Ramos (cell line): Measurements from ENCODE around the gene CCDC136.

Source experiments
- in situ Hi-C: fragments of 300-500 bp; cut with MboI; formaldehyde crosslinking; loops from one replicate; pipeline ENCODE4 v1.14.3; 2022; ENCODE audit warnings: low sequenced_read_pairs; ENCODE audit not compliant: unreplicated experiment

CCDC136 gene

DNA sequence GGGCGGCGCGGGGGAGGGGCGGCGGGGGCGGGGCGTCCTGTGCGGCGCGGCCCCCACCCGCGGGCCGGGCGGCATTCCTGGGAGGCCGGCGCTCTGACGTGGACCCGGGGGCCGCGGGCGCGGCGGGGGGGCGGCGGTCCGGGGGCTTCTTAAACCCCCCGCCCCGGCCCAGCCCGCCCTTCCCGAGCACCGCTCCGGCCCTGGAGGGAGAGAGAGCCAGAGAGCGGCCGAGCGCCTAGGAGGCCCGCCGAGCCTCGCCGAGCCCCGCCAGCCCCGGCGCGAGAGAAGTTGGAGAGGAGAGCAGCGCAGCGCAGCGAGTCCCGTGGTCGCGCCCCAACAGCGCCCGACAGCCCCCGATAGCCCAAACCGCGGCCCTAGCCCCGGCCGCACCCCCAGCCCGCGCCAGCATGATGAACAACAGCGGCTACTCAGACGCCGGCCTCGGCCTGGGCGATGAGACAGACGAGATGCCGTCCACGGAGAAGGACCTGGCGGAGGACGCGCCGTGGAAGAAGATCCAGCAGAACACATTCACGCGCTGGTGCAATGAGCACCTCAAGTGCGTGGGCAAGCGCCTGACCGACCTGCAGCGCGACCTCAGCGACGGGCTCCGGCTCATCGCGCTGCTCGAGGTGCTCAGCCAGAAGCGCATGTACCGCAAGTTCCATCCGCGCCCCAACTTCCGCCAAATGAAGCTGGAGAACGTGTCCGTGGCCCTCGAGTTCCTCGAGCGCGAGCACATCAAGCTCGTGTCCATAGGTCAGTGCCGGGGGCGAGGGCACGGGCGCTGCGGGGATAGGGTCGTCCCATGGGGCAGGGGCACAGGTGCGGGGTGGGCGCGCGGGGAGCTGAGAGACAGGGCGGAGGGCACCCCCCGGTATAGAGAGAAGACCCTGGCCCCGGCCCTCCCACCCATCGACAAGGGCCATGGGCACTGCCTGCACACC lies 38.7 kb downstream of the CCDC136 start, which contains the start of gene FLNC:
Gene FLNC, plus strand, starts transcription at position 176 of the 947 bp plus-strand sequence. Its CDS starts 232 bp downstream, at position 408.
- in situ Hi-C loops = no loop called here

DNA sequence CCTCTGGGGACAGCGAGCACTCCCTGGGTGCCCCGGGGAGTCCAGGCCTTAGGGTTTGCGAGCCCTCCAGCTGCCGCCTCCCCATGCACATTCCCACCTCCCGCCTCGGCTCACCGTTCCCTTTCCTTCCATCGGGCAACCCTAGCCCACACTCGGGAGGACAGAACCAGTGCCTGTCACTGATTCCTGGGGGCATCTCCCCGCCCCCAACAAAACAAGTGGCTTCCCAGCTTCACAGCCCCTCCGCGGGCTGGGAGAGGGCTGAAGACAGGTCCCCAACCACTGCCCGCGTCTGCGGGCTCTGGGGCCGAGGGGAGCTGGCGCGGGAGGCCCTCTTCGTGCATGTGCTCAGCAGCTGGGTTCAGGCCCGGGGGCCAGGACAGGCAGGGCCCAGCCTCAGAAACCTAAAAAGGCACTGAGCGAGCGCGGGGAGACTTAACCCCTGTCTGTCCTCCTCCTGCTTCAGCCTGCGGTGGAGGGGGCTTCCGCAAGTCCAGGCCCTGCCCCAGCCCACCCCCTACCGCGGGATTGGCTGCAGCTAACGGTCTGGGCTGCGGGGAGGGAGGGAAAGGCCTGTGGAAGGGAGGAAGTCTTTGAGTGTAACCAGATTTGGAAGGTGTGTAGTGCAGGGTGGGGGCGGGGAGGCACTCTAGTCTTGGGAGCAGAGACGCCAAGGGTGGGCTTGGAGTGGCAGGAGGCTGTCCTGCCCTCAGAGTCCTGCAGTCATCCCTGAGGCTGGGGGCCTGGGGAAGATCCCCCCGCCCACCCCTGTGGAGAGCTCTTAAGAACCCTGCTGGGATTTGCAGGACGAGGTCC lies 39.6 kb downstream of the CCDC136 start:
- in situ Hi-C loops = no loop called here

DNA sequence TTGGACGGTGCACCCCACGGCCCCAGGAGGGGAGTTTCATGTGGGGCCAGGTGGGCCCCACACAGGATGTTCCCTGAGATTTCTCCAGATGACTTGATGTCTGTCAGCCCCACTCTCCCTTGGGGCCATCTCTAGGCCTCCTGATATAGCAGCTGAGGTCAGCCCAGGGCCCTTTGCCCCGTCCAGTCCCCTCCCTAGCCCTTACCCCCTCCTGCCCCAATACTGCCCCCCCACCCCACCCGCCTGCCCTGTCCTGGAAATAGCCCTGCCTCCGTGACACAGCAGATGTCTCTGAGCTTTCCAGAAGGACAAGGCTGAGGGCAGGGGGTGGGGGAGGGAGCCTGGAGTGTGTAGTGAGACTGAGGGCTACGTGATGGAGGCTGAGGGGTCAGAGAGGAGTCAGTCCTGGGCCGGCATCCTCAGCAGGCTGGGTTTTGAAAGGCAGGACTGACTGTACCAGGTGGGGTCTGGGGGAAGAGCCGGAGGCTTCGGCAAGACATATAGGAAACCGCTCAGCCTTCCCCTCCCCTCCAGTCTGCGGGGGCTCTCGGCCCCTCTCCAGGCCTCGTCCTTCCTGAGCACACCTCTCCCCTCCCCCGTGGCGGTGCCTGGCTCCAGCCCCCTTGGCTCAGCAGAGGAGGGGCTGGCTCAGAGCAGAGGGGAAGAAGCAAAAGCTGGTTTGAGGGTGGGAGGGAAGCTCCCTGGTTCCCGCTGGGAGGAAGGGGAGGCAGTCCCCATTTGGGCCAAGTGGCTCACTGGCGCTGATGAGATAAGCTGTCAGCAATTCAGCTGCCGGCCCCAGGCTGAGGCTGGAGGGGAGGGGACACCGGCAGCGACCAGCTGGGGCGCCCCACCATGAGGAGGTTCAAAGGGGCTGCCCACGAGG lies 40.5 kb downstream of the CCDC136 start:
- in situ Hi-C loops = no loop called here

DNA sequence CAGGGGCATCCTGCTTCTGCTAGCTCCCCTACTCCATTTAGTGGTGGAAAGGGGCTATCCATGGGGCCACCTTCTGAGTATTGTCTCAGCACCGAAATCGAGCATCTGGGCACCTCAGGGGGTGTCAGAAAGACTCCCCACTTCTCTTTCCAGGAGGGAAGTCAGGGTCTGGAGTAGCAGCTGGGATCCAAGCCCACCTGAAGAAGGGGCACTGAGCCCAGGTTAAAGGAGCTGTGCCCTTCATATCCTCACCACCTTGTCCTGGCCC lies 41.0 kb downstream of the CCDC136 start:
- in situ Hi-C loops = no loop called here

DNA sequence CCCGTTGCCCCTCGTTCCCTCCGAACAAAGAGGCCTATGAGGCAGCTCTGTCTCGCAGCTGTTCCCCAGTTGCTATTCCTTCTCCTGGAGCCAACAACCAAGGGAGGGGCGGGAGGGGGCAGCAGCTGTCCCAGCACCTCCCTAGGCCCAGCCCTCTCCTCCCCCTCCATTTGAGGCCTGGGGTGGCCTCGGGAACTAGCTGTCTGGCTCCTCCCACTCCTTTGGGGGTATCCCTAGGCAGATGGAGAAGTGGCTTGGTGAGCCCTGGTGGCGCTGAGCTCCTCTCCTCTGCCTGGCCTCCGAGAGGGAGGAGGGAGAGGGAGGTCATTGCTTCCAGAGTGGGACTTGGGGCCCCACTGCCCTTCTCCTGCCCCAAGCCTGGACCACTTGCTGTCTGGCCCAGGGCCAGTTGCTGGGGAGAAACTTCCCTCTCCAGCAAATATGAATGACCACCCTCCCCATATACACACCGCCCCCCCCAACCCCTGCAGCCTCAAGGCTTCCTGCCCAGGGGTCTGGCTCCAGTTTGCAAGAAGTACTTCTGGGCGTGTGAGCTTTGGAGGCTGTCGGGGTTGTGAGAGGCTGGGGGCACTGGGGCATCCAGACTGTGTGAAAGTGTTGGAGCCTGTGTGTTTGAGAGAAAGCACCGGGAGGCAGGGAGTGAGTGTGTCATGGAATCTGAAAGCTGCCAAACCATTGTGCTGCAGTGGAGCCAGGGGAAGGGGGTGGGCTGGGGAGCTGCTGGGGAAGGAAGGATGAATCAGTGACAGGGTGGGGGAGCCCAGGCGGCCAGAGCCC lies 41.6 kb downstream of the CCDC136 start:
- in situ Hi-C loops = no loop called here

DNA sequence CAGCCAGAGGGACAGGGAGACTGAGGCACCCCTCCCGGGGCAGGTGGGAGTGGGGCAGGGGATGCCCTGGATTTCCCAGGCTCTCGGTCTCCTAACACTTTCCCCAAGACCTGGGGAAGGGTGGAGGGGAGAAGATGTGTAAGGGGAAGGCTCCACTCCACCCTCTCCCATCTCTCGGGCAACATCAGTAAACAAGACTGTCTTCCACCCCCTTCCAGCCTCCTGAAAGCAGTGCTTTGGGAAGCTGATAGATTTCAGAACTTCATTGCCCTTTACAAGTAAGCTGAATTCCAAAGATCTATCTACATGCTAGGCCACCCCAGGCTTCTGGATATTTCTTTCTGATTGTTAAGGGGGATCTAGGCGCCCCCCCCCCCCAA lies 42.2 kb downstream of the CCDC136 start:
- in situ Hi-C loops = no loop called here

DNA sequence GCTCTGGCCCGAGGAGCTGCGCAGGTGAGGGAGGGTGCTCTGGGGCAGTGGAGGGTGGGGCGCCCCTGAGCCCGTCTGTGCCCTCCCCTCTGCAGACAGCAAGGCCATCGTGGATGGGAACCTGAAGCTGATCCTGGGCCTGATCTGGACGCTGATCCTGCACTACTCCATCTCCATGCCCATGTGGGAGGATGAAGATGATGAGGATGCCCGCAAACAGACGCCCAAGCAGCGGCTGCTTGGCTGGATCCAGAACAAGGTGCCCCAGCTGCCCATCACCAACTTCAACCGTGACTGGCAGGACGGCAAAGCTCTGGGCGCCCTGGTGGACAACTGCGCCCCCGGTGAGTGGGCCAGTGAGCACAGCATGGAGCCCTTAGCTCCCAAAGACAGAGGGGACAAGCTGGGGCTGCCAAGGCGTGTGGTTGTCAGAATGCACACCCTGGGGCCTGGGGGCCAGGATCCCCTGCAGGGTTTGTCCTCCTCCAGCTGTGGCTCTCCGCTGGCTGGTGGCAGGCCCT lies 43.5 kb downstream of the CCDC136 start:
- in situ Hi-C loops = no loop called here

DNA sequence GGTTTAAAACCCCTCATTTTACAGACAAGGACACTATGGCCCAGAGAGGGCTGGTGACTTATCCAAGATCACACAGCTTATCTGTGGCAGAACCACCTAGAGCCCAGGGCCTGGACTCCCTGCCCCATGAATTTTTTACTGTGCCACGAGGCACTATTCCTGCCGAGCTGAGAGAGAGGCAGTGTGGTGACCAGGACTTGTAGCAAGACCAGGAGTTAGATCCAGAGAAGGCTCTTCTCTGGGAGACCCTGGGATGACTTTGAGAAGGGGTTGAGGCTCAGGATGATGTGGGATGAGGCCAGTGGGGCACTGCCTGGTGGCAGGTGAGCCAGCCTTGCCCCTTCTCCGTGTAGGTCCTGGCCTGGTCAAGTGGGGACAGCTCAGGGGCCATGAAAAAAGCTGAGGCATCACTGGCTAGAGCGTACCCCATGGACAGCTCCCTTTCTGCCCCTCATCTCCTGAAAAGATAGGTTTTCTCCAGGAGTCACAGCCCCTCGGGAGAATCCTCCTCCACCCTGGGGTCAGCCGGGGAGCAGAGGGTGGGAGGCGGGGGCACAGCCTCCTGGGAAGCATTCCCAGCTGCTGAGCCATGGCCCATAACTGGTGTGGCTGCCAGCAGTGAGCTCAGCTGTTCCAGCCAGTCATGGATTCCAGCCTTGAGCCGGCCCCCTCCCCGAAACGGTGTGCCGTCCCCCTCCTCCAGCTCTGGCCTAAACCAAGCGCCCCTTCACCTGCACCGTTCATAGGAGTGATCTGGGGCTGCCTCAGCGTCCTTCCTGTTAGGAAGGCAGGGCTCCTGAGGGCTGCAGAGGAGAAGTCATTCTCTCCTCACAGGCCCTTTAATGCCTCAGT lies 44.2 kb downstream of the CCDC136 start:
- in situ Hi-C loops = no loop called here

DNA sequence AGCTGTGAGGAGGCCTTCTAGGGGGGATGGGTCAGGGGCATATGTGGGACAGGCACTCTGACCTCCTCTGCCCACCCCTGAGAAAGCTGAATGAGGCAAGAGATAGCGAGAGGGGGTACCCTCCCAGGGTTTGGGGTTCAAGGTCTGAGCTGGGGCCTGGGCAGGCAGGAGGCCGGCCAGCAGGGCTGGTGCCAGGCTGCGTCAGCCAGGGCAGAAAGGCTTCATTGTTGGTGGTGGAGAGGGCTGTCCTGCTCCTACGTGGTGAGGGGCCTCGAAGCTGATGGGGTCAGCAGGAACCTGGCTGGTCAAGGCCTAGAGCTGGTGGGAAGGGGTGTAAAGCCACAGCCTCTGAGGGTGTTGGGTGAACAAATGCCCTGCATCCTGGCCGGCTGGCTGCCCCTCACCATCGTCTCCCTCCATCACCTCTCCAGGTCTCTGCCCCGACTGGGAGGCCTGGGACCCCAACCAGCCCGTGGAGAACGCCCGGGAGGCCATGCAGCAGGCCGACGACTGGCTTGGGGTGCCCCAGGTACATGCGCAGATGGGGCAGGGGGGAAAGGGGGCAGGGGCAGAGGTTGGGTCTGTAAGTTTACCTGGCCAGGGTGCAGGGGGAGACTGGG lies 45.1 kb downstream of the CCDC136 start:
- in situ Hi-C loops = no loop called here

DNA sequence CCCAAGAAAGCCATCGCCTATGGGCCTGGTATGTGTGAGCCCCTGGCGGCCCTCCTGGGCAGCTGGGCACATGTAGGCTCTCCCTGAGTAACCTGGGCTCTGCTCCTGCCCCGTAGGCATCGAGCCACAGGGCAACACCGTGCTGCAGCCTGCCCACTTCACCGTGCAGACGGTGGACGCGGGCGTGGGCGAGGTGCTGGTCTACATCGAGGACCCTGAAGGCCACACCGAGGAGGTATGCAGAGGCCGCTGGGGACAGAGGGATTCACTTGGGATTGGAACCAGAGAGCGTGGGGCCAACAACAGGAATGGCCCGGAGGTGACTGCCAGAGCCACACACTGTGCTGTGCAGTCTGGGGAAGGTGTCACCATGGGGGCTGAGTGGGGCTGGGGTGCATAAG lies 45.8 kb downstream of the CCDC136 start:
- in situ Hi-C loops = no loop called here

DNA sequence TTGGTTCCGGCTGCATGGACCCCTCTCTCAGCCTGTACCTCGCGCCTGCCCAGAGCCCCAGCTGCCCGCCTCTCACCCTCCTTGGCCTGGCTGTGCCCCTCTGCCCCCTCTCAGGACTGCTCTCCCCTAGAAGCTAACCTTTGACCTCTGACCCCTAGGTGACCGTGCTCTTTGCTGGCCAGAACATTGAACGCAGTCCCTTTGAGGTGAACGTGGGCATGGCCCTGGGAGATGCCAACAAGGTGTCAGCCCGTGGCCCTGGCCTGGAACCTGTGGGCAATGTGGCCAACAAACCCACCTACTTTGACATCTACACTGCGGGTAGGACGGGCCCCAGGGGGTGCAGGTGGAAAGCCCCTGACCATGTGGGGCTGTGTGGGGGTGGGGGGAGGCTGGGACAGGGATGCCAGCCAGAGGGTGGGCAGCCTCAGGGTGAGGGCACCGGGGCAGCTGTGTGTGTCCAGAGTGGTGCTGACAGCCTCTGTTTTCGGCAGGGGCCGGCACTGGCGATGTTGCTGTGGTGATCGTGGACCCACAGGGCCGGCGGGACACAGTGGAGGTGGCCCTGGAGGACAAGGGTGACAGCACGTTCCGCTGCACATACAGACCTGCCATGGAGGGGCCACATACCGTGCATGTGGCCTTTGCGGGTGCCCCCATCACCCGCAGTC lies 46.5 kb downstream of the CCDC136 start:
- in situ Hi-C loops = no loop called here

DNA sequence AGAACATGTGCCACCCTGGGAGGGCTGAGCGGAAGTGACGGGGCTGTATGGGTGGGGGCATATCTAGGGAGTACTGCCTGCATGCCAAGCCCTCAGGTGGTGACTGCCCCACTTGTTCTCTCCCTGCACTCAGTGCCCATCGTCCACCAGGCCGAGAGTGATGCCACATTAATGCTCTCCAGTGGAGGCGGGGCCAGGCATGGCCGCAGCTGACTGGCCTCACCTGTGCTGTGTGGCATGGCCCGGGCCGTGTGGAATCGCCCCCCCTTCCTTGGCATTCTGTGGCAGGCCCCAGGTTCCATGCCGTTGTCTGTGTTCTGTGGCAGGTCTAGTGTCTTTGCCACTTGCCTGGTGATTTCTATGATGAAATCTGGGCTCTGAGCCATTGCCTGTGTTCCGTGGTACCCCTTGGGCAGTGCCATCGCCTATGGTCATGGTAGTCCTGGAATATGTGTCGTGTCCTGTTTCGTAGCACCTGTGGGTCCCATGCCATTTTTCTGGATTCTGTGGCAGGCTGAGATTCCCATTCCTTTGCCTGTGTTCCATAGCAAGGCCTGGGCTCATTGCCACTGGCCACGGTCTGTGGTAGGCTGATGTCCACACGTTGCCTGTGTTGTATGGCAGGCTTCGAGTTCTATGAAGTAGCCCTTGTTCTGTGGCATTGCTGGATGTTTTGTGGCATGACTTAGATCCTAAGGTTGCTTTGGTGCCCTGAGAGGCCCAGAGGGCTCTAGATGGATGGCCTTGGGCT lies 47.4 kb downstream of the CCDC136 start:
- in situ Hi-C loops = no loop called here

DNA sequence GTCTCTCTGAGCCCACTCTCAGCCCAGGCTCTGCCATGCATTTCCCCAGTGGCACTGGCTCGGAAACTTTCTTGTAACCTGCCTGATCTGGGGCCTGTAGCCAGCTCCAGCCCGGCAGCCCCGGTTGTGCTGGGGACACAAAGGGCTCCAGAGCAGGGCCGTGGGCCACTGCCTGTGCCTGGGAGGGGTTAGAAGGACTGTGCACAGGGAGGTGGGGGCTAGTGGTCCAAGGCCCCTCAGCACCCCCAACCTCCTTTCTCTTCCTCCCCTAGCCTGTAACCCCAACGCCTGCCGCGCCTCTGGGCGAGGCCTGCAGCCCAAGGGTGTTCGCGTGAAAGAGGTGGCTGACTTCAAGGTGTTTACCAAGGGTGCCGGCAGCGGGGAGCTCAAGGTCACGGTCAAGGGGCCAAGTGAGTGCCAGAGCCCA lies 48.0 kb downstream of the CCDC136 start:
- in situ Hi-C loops = no loop called here

DNA sequence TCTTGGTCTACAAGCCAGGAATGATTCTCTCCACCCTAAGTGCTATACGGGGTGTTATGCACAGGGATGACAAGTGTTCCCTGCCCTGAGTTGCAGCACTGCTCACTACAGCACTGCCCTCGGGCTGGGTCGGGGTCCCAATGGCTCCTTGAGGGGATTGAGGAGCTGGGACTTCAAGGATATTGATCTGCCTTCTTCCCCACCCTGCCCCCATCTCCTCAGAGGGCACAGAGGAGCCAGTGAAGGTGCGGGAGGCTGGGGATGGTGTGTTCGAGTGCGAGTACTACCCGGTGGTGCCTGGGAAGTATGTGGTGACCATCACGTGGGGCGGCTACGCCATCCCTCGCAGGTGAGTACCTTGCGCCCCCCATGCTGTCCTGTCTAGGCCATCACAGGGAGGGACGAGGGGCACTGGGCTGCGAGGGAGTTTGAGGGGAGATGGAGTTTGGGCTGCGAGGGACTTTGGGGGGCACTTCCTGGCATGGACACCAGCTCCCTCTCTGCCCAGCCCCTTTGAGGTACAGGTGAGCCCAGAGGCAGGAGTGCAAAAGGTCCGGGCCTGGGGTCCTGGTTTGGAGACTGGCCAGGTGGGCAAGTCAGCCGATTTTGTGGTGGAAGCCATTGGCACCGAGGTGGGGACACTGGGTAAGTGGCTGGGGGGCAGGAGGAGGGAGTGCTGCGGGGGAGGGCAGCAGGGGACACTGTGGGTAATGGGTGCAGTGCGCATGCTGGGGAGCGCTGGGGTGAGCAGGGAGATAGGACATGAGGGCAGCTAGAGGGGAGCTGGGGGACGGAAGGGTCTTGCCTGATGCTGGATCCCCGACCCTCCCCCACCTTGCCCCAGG lies 48.8 kb downstream of the CCDC136 start:
- in situ Hi-C loops = no loop called here

DNA sequence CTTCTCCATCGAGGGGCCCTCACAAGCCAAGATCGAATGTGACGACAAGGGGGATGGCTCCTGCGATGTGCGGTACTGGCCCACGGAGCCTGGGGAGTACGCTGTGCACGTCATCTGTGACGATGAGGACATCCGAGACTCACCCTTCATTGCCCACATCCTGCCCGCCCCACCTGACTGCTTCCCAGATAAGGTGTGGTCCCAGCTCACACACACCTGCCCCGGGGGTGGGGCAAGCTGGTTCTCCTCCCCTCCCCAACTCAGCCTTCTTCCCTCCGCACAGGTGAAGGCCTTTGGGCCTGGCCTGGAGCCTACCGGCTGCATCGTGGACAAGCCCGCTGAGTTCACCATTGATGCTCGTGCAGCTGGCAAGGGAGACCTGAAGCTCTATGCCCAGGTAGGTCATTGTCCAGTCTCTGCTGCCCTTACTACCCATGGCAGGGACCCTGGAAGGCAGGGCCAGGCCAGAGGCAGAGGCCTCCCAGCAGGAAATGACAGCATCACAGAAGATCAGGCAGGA lies 49.5 kb downstream of the CCDC136 start:
- in situ Hi-C loops = no loop called here
